GM23248 (cell line): ENCODE results near the gene SCYL1.

Experiments
- EZH2 ChIP-seq: fragments of 200-600 bp; sonication (generic); IDR thresholded peaks from 2 replicates; pipeline ENCODE4 v1.6.1; 2018; ENCODE audit warnings: antibody characterized with exemption, mild to moderate bottlenecking; ENCODE audit not compliant: insufficient read depth, poor library complexity, severe bottlenecking
- EZH2phosphoT487 ChIP-seq: fragments of 200-600 bp; sonication (generic); IDR thresholded peaks from 2 replicates; pipeline ENCODE4 v1.6.1; 2018; ENCODE audit warnings: antibody characterized with exemption, moderate library complexity, mild to moderate bottlenecking, low read depth; ENCODE audit not compliant: insufficient read depth

DNA sequence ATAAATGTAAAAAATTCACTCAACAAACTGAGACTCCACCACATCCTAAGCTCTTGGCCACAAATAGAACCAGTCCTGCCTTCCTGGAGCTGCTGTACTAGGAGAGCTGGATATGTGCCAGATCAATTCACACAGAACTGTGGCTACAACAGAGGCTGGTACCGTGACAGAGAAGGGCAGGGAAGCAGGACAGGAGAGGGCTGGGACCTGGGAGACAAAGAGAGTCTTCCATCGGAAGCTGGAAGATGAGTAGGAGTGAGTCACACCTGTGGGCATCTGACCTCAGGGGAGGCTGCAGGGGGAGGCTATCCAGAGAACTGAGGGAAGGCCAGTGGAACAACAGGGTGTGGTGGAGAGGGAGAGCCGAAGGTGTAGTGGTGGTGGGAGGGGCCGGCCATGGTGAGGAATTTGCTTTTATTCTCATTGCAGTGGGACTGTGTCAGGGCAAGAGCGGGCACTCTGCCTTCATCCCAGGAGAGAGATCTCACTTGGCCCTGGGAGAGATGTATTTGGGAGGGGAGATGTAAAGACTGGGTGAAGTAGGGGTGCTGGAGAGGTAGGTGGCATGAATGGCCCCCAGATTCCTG lies 35.2 kb downstream of the SCYL1 start:
- no peak for TF ChIP-seq EZH2
- TF ChIP-seq EZH2phosphoT487 = no peak
